ENCODE results near the gene ACSL6. TPM values are rescaled to one million over a fixed set of nuclear protein-coding genes. Genes with fewer than 3 reads are reported as not detected.
"Not testable (repeated sequence)": the region's sequence is repeated elsewhere in the genome, so short reads cannot be mapped to it uniquely, and the experiment has no call there.

Gene ACSL6
- total RNA-seq, 1 donor from 2014 or later, result 48.1 TPM

DNA sequence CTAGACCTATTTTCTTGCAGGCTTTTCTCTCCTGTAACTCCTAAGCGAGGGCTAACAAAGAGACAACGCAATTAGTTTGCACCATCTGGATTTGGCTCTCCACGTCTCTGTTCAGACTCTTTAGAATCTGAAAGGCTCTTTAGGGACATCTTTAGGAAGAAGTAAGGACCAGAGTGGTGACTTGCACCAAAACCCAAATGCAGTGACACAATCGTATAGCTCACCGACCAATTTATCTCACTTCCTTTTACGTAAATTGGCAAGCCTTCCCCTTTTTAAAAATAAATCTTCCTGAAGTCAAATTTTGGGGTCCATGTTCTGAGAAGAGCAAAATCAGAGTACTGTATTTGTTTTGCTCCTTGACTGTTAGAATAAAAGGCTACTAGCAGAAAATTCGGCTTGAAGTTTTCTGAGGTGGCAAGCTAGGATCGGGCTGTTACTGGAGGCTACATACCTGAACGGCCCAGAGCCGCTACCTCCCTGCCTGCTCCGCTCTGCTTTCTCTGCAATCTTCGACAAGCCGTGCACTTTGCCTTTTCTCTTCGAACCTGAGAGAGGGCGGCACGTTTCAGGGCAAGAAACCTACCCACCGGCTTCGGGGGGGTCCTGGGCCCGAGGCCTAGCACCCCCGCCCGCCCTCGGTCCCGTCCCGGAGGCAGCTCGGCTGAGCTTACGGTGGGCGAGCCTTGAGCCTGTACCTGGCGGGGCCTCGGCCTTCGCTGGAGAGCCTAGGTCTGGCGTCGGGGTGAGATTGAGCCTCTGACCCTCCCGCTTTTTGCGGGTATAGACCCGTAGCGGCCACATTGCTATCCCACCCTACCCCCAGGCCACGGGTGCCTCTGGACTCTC is 66.5 kb downstream of the ACSL6 start:
- no peak overlapping the region for H3K4me3 Mint-ChIP-seq

DNA sequence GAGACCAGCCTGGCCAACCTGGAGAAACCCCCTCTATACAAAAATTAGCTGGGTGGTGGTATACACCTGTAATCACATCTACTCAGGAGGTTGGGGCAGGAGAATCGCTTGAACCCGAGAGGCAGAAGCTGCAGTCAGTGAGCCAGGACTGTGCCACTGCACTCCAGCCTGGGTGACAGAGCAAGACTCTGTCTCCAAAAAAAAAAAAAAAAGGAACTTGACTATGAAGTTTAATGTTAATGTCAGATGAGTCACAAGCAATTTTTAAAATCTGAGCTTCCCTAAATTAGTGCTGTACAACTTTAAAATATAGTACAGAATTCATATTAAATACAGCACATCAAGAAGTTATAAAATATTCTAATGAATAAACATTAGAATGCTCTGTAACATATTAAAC is 67.5 kb downstream of the ACSL6 start:
- no peak for DNase-seq (ENCODE audit: low spot score)
- H3K36me3 Mint-ChIP-seq (ENCODE audit: low read depth), result no peaks in the 10 kb centered on the region

More for the DNA sequence above, 66.5 kb downstream of the ACSL6 start:
- Mint-ChIP-seq H3K27ac (no peak overlapping the region), H3K36me3 (ENCODE audit: low read depth) (no peaks in the 10 kb centered on the region), H3K9me3 (no peaks in the 10 kb centered on the region), H3K27me3 (ENCODE audit: insufficient read depth) (peaks cover 11% of the 10 kb centered on the region), H3K4me1 (ENCODE audit: low read depth) (no peaks in the 10 kb centered on the region)
- no peak for DNase-seq (ENCODE audit: low spot score)
- intact Hi-C loops (cut with micrococcal nuclease), result no loop called here

DNA sequence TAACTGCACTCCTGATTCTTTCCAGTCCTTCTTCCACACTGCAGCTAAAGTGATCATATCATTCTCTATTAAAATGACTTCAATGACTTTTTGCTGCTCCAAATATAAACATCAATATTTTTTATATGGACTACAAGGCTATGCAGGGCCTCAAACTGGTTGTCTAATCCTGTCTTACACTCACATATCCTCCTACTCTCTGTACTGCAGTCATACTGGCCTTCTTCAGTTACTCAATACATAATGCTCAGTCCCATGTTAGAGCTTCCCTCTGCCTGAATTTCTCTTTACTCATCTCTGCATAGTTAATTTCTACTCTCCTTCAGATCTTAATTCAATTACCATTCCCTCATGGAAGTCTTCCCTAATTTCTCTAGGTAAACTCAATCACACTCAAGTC is 69.4 kb downstream of the ACSL6 start:
- H3K27me3 Mint-ChIP-seq (ENCODE audit: insufficient read depth), result peaks cover 4% of the 10 kb centered on the region
- H3K9me3 Mint-ChIP-seq, result no peaks in the 10 kb centered on the region
- intact Hi-C loops (cut with micrococcal nuclease), result no loop called here
- no peaks in the 10 kb centered on the region for H3K36me3 Mint-ChIP-seq (ENCODE audit: low read depth)
- no peaks in the 10 kb centered on the region for H3K4me1 Mint-ChIP-seq (ENCODE audit: low read depth)
- no peak overlapping the region for H3K4me3 Mint-ChIP-seq
- H3K27ac Mint-ChIP-seq, result no peak overlapping the region
- DNase-seq (ENCODE audit: low spot score), result no peak

More for the DNA sequence above, 67.5 kb downstream of the ACSL6 start:
- intact Hi-C loops (cut with micrococcal nuclease), result no loop called here
- H3K27me3 Mint-ChIP-seq (ENCODE audit: insufficient read depth), result peaks cover 9% of the 10 kb centered on the region
- no peaks in the 10 kb centered on the region for H3K4me1 Mint-ChIP-seq (ENCODE audit: low read depth)
- no peak overlapping the region for H3K4me3 Mint-ChIP-seq
- no peaks in the 10 kb centered on the region for H3K9me3 Mint-ChIP-seq
- H3K27ac Mint-ChIP-seq, result no peak overlapping the region

DNA sequence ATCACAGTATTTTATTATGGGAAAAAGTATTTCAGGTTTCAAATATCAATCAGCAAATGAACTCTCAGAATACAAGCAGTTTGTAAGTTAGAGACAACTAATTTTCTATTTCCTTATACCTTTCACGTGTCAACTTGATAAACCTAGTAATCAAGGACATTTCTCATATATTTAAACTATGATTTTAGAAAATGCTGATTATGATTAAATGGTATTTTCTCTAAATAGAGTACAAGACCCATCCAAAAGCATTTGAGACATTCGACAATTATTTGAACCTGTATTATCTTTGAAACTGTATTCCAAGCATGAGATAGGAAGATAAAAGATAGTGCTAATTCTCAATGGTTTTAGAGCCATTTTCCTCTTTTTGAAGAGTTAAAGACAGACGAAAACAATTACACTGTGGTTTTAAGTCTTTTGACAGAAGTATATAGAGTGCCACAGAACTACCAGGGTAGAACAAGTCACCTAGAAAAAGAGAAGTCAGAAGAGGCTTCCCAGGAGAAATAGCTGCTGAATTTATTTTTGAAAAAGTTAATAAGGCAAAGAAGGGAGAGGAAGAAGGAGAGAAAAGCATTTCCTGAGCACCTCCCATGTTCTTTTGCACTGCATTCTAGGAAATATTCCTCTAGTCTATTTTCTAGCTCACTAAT is 71.6 kb downstream of the ACSL6 start:
- Mint-ChIP-seq H3K4me1 (ENCODE audit: low read depth) (no peaks in the 10 kb centered on the region), H3K27me3 (ENCODE audit: insufficient read depth) (peaks cover 11% of the 10 kb centered on the region), H3K36me3 (ENCODE audit: low read depth) (no peaks in the 10 kb centered on the region), H3K4me3 (no peak overlapping the region), H3K9me3 (no peaks in the 10 kb centered on the region), H3K27ac (no peak overlapping the region)
- intact Hi-C loops (cut with micrococcal nuclease), result no loop called here
- no peak for DNase-seq (ENCODE audit: low spot score)

DNA sequence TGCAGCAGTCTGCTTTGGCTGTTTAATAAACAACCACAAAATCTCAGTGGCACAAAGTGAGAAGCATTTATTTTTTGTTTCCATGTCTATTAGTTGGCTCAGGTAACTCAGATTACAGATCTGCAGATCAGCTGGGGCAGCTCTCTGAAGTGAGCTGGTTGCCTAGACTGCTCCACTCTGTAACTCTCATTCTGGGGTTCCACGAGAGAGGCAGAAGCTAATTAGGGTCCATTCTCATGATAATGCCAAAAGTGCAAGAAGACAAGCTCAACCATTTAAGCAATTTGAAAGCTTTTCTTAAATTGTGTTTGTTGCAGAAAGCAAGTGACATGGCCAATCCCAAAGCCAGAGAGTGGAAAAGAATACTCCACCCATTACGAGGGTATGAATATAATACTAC is 79.2 kb downstream of the ACSL6 start:
- Mint-ChIP-seq H3K4me1 (ENCODE audit: low read depth) (no peaks in the 10 kb centered on the region), H3K36me3 (ENCODE audit: low read depth) (no peaks in the 10 kb centered on the region), H3K27ac (no peak overlapping the region), H3K27me3 (ENCODE audit: insufficient read depth) (peaks cover 21% of the 10 kb centered on the region), H3K4me3 (no peak overlapping the region), H3K9me3 (peaks cover 31% of the 10 kb centered on the region)
- intact Hi-C loops (cut with micrococcal nuclease), result no loop called here
- no peak for DNase-seq (ENCODE audit: low spot score)

DNA sequence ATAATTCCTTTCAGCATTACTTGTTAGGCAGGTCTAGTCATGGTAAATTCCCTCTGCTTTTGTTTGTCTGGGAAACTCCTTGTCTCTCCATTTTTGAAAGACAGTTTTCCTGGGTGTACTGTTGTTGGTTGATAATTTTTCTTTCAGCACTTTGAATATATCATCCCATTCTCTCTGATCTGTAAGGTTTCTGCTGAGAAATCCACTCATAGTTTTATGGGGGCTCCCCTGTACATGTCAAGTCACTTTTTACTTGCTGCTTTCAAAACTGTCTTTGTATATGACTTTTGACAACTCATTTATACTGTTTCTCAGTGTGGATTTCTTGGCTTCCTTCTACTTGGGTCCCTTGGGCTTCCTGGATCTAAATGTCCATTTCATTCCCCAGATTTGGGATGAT is 82.5 kb downstream of the ACSL6 start:
- Mint-ChIP-seq H3K4me1 (ENCODE audit: low read depth) (no peaks in the 10 kb centered on the region), H3K9me3 (peaks cover 47% of the 10 kb centered on the region), H3K36me3 (ENCODE audit: low read depth) (no peaks in the 10 kb centered on the region), H3K4me3 (no peak overlapping the region), H3K27me3 (ENCODE audit: insufficient read depth) (peaks cover 16% of the 10 kb centered on the region), H3K27ac (no peak overlapping the region)
- intact Hi-C loops (cut with micrococcal nuclease), result no loop called here
- no peak for DNase-seq (ENCODE audit: low spot score)

DNA sequence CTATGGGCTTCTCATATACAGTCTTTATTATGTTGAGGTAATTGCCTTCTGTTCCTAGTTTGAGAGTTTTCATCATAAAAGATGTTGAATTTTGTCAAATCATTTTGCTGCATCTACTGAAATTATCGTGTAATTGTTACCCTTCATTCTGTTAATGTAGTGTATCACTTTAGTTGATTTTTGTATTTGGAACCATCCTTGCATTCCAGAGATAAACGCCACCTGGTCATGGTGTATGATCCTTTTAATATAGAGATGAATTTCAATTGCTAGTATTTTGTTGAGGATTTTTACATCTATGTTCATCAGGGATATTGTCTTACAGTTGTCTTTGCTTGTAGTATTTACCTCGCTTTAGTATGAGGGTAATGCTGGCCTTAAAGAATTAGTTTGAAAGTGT is 85.3 kb downstream of the ACSL6 start:
- Mint-ChIP-seq H3K27me3 (ENCODE audit: insufficient read depth) (peaks cover 9% of the 10 kb centered on the region), H3K36me3 (ENCODE audit: low read depth) (no peaks in the 10 kb centered on the region), H3K4me1 (ENCODE audit: low read depth) (no peaks in the 10 kb centered on the region), H3K4me3 (no peak overlapping the region), H3K27ac (no peak overlapping the region), H3K9me3 (peaks cover 47% of the 10 kb centered on the region)
- DNase-seq (ENCODE audit: low spot score), result no peak
- intact Hi-C loops (cut with micrococcal nuclease), result no loop called here

DNA sequence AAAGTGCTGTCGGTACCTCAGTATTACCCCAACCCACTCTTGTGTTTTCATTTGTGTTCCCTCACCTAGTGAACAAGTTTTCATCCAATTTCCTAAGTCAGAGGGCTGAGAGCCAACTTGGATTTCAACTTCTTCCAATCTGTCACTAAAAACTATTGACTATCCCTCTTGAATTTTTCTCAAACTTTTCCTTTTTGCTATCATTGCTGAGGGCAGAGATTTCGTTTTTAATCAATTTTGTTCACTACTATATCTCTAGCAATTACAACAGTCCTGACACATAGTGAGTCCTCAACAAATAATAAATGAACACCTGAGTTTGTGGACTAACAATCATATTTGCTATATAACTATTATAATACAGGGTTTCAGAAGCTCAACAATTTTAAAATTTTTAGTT is 95.0 kb downstream of the ACSL6 start:
- Mint-ChIP-seq H3K27ac (no peak overlapping the region), H3K4me1 (ENCODE audit: low read depth) (no peaks in the 10 kb centered on the region), H3K27me3 (ENCODE audit: insufficient read depth) (peaks cover 31% of the 10 kb centered on the region), H3K4me3 (no peak overlapping the region), H3K36me3 (ENCODE audit: low read depth) (peaks cover 2% of the 10 kb centered on the region), H3K9me3 (peaks cover 9% of the 10 kb centered on the region)
- intact Hi-C loops (cut with micrococcal nuclease), result no loop called here
- DNase-seq (ENCODE audit: low spot score), result no peak

DNA sequence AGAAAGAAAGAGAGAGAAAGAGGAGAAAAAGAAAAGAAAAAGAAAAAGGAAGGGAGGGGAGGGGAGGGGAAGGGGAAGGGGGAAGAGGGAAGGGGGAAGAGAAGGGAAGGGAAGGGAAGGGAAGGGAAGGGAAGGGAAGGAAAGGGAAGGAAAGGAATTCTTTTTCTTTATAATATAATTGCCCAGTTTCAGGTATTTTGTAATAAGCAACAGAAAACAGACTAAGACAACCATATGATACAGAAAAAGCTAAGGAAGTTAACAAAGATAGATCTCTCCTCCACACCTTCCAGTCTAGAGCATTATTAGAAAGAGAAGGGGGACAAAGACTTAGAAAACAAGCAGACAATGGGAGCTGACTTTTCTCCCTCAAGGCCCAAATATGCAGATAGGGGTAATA is 97.0 kb downstream of the ACSL6 start:
- Mint-ChIP-seq H3K4me3 (no peak overlapping the region), H3K4me1 (ENCODE audit: low read depth) (no peaks in the 10 kb centered on the region), H3K36me3 (ENCODE audit: low read depth) (peaks cover 2% of the 10 kb centered on the region), H3K27ac (no peak overlapping the region), H3K9me3 (peaks cover 14% of the 10 kb centered on the region), H3K27me3 (ENCODE audit: insufficient read depth) (peaks cover 33% of the 10 kb centered on the region)
- intact Hi-C loops (cut with micrococcal nuclease), result no loop called here
- no peak for DNase-seq (ENCODE audit: low spot score)

DNA sequence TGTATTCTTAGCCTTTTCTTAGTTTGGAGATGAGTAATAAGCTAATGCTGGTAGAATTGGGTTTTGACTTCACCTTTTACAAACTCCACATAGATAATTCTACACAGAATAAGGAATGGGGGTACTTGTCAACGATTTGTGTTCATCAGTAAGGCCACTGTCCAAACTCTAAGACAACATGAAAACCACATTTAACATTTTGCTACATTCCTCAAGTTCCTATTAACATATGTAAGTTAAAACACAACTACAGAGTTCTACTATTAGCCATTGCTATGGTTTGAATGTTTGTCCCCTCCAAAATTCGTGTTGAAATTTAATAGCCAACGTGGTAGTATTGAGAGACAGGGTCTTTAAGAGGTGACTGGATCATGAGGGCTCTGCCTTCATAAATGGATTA is 97.9 kb downstream of the ACSL6 start:
- H3K36me3 Mint-ChIP-seq (ENCODE audit: low read depth), result peaks cover 2% of the 10 kb centered on the region
- H3K9me3 Mint-ChIP-seq, result peaks cover 16% of the 10 kb centered on the region
- no peak overlapping the region for H3K4me3 Mint-ChIP-seq
- no peak overlapping the region for H3K27ac Mint-ChIP-seq
- H3K4me1 Mint-ChIP-seq (ENCODE audit: low read depth), result no peaks in the 10 kb centered on the region
- no peak for DNase-seq (ENCODE audit: low spot score)
- peaks cover 30% of the 10 kb centered on the region for H3K27me3 Mint-ChIP-seq (ENCODE audit: insufficient read depth)
- intact Hi-C loops (cut with micrococcal nuclease), result no loop called here

DNA sequence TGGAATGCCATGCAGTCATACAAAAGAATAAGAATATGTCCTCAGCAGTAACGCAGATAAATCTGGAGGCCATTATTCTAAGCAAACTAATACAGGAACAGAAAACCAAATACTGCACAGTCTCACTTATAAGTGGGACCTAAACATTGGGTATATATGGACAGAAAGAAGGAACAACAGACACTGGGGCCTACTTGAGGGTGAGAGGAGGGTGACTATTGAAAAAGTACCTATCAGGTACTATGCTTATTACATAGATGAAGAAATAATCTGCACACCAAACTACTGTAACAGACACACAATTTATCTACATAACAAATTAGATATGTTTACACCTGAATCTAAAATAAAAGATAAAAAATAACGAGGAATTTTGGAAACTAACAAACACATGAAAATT is 104.8 kb downstream of the ACSL6 start:
- peak overlapping the region; percentile 47 for H3K27ac Mint-ChIP-seq
- peaks cover 8% of the 10 kb centered on the region for H3K27me3 Mint-ChIP-seq (ENCODE audit: insufficient read depth)
- intact Hi-C loops (cut with micrococcal nuclease), result no loop called here
- peaks cover 32% of the 10 kb centered on the region for H3K36me3 Mint-ChIP-seq (ENCODE audit: low read depth)
- peaks cover 25% of the 10 kb centered on the region for H3K4me1 Mint-ChIP-seq (ENCODE audit: low read depth)
- peaks cover 71% of the 10 kb centered on the region for H3K9me3 Mint-ChIP-seq
- no peak overlapping the region for H3K4me3 Mint-ChIP-seq
- DNase-seq (ENCODE audit: low spot score), result no peak

DNA sequence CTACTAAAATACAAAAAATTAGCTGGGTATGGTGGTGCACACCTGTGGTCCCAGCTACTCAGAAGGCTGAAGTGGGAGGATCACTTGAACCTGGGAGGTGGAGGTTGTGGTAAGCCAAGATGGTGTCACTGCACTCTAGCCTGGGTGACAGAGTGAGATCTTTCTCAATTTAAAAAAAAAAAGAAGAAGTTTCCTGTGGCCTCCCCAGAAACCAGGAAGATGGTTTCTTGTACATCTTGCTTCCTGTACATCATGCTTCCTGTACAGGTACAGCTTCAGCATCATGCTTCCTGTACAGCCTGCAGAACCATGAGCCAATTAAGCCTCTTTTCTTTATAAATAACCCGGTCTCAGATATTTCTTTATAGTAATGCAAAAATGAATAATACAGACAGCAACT is 109.2 kb downstream of the ACSL6 start:
- Mint-ChIP-seq H3K36me3 (ENCODE audit: low read depth) (peaks cover 31% of the 10 kb centered on the region), H3K4me1 (ENCODE audit: low read depth) (peaks cover 25% of the 10 kb centered on the region), H3K27ac (peak overlapping the region; percentile 10), H3K9me3 (peaks cover 68% of the 10 kb centered on the region)
- peak; percentile 0 for DNase-seq (ENCODE audit: low spot score)
- intact Hi-C loops (cut with micrococcal nuclease), result loop anchor here (5.0 kb wide), 1 partner anchor 55 kb away; no protein-coding TSS in a partner anchor
- not testable (repeated sequence) for H3K4me3 Mint-ChIP-seq; H3K27me3 Mint-ChIP-seq (ENCODE audit: insufficient read depth)
